Measurements from ENCODE around the gene SPIB. TPM values are rescaled to one million over a fixed set of nuclear protein-coding genes. Genes with fewer than 3 reads are reported as not detected.

The SPIB gene
- 1 to 10 TPM in 2 of 12 donors, under 1 TPM in 9, not detected in 1; 0.13 to 9.9 (median 0.56) TPM for polyA plus RNA-seq (ENCODE audit: insufficient read length in 12 of 12)
- long read RNA-seq, donor 1, transcript SPIB-205 (6 exons, 3,791 nt) = major isoform, 6 of 9 reads
- long read RNA-seq, donor 1, partial matches to known transcripts = 0 of 9 reads
- long read RNA-seq, donor 1, other reads (novel, unspliced or antisense) = 0 of 9 reads
- long read RNA-seq, donor 2 = 0 reads
- long read RNA-seq, donor 3 = 0 reads
- long read RNA-seq, donor 4 = 0 reads
- long read RNA-seq, donor 5 = 0 reads
- long read RNA-seq, donor 6 = 0 reads
- long read RNA-seq, donor 7 = 0 reads
- long read RNA-seq, donor 8 = 0 reads
- long read RNA-seq, donor 9 = 0 reads
- long read RNA-seq, donor 10 = 0 reads
- long read RNA-seq, donor 11 = 0 reads

- DNase-seq = no peak
Observed at GRCh38 chr19:50418176-50419021, at the start of gene SPIB. TSS of gene SPIB (plus strand) at chr19:50418938. CDS start at chr19:50418963, 25 bp downstream.

GRCh38 chr19:50371914-50372475 lies 46.7 kb upstream of the SPIB start:
- DNase-seq = no peak

GRCh38 chr19:50376166-50377050 lies 42.3 kb upstream of the SPIB start, which contains the start of gene NR1H2:
TSS of gene NR1H2 (plus strand) at chr19:50376457. CDS start at chr19:50377606, 1,149 bp downstream.
- peak; percentile 98 for DNase-seq

- no peak for DNase-seq
Observed at GRCh38 chr19:50377051-50377461, 41.7 kb upstream of the SPIB start.

- no peak for DNase-seq
Observed at GRCh38 chr19:50377517-50377916, 41.2 kb upstream of the SPIB start.

- no peak for DNase-seq
Observed at GRCh38 chr19:50378169-50378862, 40.4 kb upstream of the SPIB start.

GRCh38 chr19:50378863-50379236 lies 39.9 kb upstream of the SPIB start:
- DNase-seq = no peak

GRCh38 chr19:50379602-50380001 lies 39.1 kb upstream of the SPIB start:
- no peak for DNase-seq

- DNase-seq = no peak
Observed at GRCh38 chr19:50380137-50380536, 38.6 kb upstream of the SPIB start.

- no peak for DNase-seq
Observed at GRCh38 chr19:50380751-50381151, 38.0 kb upstream of the SPIB start.

GRCh38 chr19:50381881-50382729 lies 36.6 kb upstream of the SPIB start:
- DNase-seq = no peak

- no peak for DNase-seq
Observed at GRCh38 chr19:50383001-50383851, 35.5 kb upstream of the SPIB start.

- peak; percentile 93 for DNase-seq
Observed at GRCh38 chr19:50383852-50384684, 34.7 kb upstream of the SPIB start, which contains the start of gene POLD1. TSS of gene POLD1 (plus strand) at chr19:50384347. CDS start at chr19:50398852, 14,505 bp downstream.

GRCh38 chr19:50384685-50385535 lies 33.8 kb upstream of the SPIB start:
- no peak for DNase-seq

GRCh38 chr19:50387176-50387867 lies 31.4 kb upstream of the SPIB start:
- no peak for DNase-seq

GRCh38 chr19:50387868-50388245 lies 30.9 kb upstream of the SPIB start:
- DNase-seq = no peak

Measured in muscle of arm (tissue), 14 donors.